ENCODE data around the gene PCA3. TPM values are rescaled to one million over a fixed set of nuclear protein-coding genes. Genes with fewer than 3 reads are reported as not detected.
"Not testable (repeated sequence)": the region's sequence is repeated elsewhere in the genome, so short reads cannot be mapped to it uniquely, and the experiment has no call there.

Gene PCA3
- total and polyA plus RNA-seq, 2 donors: 0.26 to 6.1 TPM

DNA sequence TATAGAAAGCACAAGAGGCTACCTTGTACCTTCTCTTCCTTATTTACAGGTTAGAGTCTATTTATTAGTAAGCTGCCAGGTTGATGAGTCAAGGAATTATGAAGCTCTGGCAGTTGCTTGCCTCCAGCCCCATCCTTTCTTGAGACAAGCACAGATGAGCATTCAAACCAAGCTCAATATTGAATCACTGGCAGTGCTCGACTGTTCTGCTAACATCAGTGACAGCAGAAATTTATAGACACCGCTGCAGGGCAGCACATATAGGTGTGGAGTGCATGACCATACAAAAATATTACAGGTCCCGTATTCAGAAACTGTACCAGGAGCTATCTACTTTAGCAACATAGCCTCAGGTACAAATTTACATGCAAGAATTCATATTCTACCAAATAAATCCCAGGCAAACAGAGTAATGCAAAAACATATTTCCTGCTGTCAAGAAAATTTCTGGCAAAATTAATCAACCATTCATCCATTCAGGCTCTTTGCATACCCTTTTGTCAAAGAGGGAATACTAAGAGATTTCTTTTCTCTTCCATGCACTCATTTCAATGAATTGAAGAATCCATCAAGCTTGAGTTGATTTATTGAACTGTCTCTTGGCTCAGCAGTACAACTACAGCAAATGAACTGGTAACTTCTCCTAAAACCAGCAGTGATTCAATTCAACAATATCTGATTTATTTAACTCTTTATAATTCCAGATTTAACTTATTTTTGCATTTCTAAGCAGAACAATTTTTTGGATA is 26.9 kb upstream of the PCA3 start:
- peaks cover 2% of the 10 kb centered on the region for H3K36me3 ChIP-seq (ENCODE audit: insufficient read depth)
- no peak for DNase-seq (ENCODE audit: extremely low spot score)
- no peaks in the 10 kb centered on the region for H3K4me1 ChIP-seq (ENCODE audit: insufficient read depth)
- no peak overlapping the region for H3K27ac ChIP-seq (ENCODE audit: low read depth)
- no peak overlapping the region for H3K4me3 ChIP-seq (ENCODE audit: low read depth, low read length)
- 60% methylated on average over 3 of the region's 3 CpGs for WGBS

DNA sequence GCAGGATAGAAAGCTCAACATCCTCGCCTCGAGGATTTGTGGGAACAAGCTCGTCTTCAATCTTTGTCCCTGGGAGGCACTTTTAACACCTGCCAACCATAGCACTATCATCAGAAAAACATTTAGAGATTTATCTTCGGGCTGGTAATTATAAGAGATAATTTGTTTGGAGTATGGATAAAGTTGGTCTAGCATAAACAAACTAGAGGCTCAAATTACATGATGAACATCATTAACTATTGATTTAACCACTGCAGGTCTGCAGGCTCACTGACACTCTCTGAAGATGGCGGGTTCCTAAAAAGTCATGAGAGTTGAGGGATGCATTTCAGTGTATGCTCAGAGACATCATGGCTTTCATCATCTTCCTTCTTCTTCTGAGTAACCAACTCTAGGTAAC is 25.8 kb upstream of the PCA3 start:
- WGBS: 70% methylated on average over 5 of the region's 5 CpGs
- H3K27ac ChIP-seq (ENCODE audit: low read depth): no peak overlapping the region
- no peaks in the 10 kb centered on the region for H3K4me1 ChIP-seq (ENCODE audit: insufficient read depth)
- DNase-seq (ENCODE audit: extremely low spot score): no peak
- H3K36me3 ChIP-seq (ENCODE audit: insufficient read depth): peaks cover 2% of the 10 kb centered on the region
- H3K4me3 ChIP-seq (ENCODE audit: low read depth, low read length): no peak overlapping the region

DNA sequence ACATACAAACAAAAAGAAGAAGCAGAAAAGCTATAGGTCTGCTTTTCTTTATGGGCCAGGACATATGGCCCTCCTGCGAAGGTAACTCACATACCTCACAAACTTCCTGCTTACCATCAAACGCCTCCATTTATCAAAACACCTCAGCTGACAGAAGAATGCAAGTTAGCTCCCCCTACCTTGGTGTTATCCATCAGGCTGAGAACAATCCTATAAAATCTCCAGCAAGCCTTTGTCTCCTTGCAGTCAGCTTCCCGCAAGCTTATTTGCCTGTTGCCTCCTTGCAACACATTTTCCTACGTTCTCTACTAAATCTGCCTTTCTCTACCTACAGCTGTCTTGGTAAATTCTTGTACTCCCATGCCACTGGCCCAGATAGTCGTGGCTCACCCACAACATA is 22.7 kb upstream of the PCA3 start:
- H3K4me3 ChIP-seq (ENCODE audit: low read depth, low read length): no peak overlapping the region
- H3K27ac ChIP-seq (ENCODE audit: low read depth): no peak overlapping the region
- 72% methylated on average over 5 of the region's 5 CpGs for WGBS
- H3K4me1 ChIP-seq (ENCODE audit: insufficient read depth): no peaks in the 10 kb centered on the region
- no peak for DNase-seq (ENCODE audit: extremely low spot score)
- peaks cover 2% of the 10 kb centered on the region for H3K36me3 ChIP-seq (ENCODE audit: insufficient read depth)

DNA sequence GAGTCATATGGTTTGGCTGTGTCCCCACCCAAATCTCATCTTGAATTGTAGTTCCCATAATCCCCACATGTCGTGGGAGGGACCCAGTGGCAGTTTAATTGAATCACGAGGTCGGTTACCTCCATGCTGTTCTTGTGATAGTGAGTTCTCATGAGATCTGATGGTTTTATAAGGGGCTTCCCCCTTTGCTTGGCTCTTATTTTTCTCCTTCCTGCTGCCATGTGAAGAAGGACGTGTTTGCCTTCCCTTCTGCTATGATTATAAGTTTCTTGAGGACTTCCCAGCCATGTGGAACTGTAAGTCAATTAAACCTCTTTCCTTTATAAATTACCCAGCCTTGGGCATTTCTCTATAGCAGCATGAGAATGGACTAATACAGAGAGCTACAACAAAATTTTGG is 21.3 kb upstream of the PCA3 start:
- H3K4me3 ChIP-seq (ENCODE audit: low read depth, low read length); H3K4me1 ChIP-seq (ENCODE audit: insufficient read depth); H3K36me3 ChIP-seq (ENCODE audit: insufficient read depth); DNase-seq (ENCODE audit: extremely low spot score); H3K27ac ChIP-seq (ENCODE audit: low read depth): not testable (repeated sequence)
- WGBS: 86% methylated on average over 4 of the region's 4 CpGs

DNA sequence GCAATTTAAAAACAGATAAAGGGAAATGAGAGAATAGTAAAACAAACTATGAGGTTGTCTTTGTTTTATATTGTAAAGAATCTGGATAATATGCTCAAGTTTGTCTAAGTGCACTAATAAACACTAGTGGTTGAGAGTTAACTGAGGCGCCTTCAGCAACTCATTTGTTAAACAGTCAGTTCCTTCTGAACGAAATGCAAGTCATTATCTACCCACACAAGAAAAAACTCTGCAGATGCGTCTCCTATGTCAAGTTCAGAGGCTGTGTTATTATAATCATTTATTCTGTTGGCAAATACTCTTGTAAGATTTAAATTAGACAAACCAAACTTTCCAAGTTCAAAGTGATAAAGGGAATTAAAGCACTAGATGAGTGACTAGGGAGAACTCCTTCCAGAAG is 20.3 kb upstream of the PCA3 start:
- 53% methylated on average over 3 of the region's 3 CpGs for WGBS
- DNase-seq (ENCODE audit: extremely low spot score): no peak
- Histone ChIP-seq H3K4me1 (ENCODE audit: insufficient read depth) (no peaks in the 10 kb centered on the region), H3K36me3 (ENCODE audit: insufficient read depth) (peaks cover under 1% of the 10 kb centered on the region), H3K27ac (ENCODE audit: low read depth) (no peak overlapping the region), H3K4me3 (ENCODE audit: low read depth, low read length) (no peak overlapping the region)

DNA sequence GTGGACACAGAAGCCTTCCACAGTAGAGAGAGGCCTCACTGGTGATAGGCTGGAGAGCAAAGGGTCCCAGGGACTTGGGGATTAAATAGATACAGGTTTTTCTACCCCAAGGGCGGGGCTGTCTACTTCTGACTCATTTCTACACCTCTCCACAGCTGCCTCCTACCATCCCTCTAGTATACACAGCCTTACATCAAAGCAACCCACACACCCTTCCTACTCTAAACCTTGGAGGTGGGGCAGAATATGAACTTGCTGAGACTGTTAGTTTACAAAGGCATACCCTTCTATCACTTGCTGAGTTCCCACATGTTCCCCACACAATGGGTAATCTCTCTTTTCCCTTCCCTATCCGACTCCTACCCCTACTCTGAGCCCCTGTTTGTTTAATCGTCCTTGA is 19.9 kb upstream of the PCA3 start:
- no peak for DNase-seq (ENCODE audit: extremely low spot score)
- H3K27ac ChIP-seq (ENCODE audit: low read depth): no peak overlapping the region
- 76% methylated on average over 3 of the region's 3 CpGs for WGBS

DNA sequence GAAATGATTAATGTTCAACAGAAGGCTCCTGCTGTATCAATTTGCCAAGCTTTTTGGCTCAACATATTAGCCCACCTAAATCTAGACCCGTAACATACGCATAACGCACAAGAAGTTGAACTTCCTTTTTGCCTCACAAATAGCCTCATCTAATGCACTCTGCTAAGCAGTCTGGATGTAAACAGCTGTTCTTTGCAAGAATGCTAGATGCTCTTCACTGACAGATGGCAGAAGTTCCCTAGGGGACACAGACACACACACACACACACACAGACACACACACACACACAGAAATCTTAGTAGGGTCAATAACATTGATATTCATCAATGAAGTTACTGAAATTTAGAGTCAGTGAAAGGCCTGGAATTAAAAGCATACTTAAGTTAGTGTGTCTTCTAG is 13.2 kb upstream of the PCA3 start:
- no peak overlapping the region for H3K27ac ChIP-seq (ENCODE audit: low read depth)
- no peaks in the 10 kb centered on the region for H3K4me1 ChIP-seq (ENCODE audit: insufficient read depth)
- no peaks in the 10 kb centered on the region for H3K36me3 ChIP-seq (ENCODE audit: insufficient read depth)
- no peak overlapping the region for H3K4me3 ChIP-seq (ENCODE audit: low read depth, low read length)
- no peak for DNase-seq (ENCODE audit: extremely low spot score)
- 74% methylated on average over 3 of the region's 3 CpGs for WGBS

More for the DNA sequence above, 19.9 kb upstream of the PCA3 start:
- Histone ChIP-seq H3K36me3 (ENCODE audit: insufficient read depth) (no peaks in the 10 kb centered on the region), H3K4me3 (ENCODE audit: low read depth, low read length) (no peak overlapping the region), H3K4me1 (ENCODE audit: insufficient read depth) (no peaks in the 10 kb centered on the region)

DNA sequence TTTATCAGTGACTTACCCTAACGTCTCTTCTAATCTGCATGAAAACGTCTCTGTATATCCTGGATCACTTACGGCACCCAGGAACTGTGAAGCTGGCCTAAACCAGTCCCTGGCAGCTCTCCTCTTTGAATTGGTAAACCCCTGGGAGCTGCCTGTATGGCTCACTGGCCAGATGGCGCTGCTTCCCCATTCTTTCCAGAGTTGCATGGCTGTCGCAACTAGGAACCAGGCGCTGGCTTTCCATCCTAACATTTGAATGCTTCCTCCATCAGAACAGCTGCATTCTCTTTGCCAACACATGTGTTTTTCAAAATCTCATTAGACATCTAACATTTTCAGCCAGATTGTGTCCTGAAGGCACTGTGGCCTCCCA is 8.0 kb upstream of the PCA3 start:
- 63% methylated on average over 6 of the region's 6 CpGs for WGBS
- DNase-seq (ENCODE audit: extremely low spot score): no peak
- Histone ChIP-seq H3K4me3 (ENCODE audit: low read depth, low read length) (no peak overlapping the region), H3K36me3 (ENCODE audit: insufficient read depth) (no peaks in the 10 kb centered on the region), H3K4me1 (ENCODE audit: insufficient read depth) (no peaks in the 10 kb centered on the region), H3K27ac (ENCODE audit: low read depth) (no peak overlapping the region)

DNA sequence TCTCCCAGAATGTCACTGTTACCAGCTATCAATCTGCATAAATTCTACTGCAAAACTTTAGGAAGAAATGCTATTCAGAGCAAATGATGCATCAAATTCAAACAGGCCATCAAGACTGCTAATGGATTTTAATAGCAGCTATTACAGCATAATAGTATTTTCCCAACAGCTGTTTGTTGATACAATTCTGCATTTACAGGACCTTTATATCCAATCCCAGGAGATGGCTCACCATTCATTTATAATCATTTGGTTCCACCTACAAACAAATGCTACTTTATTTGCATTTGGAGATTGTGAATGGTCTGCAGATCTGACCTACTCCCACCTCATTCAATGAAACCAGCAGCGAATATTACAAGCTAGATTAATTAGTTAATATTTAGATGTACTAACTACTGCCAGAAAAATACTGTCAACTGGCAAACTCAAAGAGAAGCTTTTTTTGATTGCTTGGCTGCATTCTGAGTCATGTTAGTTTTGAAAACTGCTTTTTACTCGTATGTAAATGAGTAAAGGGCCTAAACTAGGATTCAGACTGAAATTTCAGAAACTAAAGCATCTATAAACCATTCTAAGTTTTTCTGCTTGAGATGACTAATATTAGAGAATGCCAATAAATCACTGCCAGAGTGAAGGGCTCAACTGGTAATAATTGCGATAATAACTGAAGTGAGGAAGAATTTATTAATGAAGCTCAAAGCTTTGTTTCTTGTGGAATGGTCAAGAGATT is 7.1 kb upstream of the PCA3 start:
- no peak for DNase-seq (ENCODE audit: extremely low spot score)
- Histone ChIP-seq H3K27ac (ENCODE audit: low read depth) (no peak overlapping the region), H3K4me3 (ENCODE audit: low read depth, low read length) (no peak overlapping the region), H3K4me1 (ENCODE audit: insufficient read depth) (no peaks in the 10 kb centered on the region), H3K36me3 (ENCODE audit: insufficient read depth) (no peaks in the 10 kb centered on the region)
- 83% methylated on average over 3 of the region's 3 CpGs for WGBS

DNA sequence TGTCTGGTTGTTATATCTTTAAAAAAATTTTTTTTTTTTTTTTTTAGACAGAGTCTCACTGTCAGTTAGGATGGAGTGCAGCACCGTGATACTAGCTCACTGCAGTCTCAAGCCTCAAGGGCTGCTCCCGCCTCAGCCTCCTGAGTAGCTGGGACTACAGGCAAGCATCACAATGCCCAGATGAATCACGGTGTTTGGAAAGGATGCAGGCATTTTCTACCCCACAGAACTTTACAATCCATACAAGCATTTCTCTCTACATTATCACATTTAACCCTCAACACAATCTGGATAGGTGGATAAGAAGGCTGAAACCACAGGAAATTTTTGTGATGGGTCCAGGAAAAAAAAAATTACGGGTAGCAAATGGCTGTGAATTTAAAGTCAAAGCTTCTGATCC is 5.8 kb upstream of the PCA3 start:
- Histone ChIP-seq H3K27ac (ENCODE audit: low read depth) (no peak overlapping the region), H3K4me3 (ENCODE audit: low read depth, low read length) (no peak overlapping the region), H3K36me3 (ENCODE audit: insufficient read depth) (no peaks in the 10 kb centered on the region), H3K4me1 (ENCODE audit: insufficient read depth) (no peaks in the 10 kb centered on the region)
- WGBS: 59% methylated on average over 4 of the region's 4 CpGs
- no peak for DNase-seq (ENCODE audit: extremely low spot score)

DNA sequence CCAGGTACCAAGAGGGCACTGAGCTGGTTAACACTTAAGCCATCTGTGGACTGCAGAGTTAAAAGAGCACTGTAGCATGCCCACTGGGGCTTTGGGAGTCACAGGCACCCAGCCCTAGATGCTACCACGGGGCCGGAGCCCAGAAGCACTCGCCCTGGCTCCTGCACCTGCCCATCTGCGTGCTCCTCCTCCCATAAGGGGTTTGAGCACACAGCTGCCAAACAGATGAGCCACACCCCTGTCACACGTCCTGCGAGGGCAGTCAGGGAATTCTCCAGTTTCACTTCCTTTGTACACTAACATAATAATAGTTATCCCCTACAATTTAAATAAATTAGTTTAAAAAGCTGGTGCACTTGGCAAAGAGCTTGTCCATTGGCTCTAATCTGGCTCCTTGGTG is 4.5 kb upstream of the PCA3 start:
- DNase-seq (ENCODE audit: extremely low spot score): no peak
- H3K27ac ChIP-seq (ENCODE audit: low read depth): no peak overlapping the region
- no peaks in the 10 kb centered on the region for H3K4me1 ChIP-seq (ENCODE audit: insufficient read depth)
- H3K36me3 ChIP-seq (ENCODE audit: insufficient read depth): no peaks in the 10 kb centered on the region
- WGBS: 54% methylated on average over 6 of the region's 6 CpGs
- no peak overlapping the region for H3K4me3 ChIP-seq (ENCODE audit: low read depth, low read length)

DNA sequence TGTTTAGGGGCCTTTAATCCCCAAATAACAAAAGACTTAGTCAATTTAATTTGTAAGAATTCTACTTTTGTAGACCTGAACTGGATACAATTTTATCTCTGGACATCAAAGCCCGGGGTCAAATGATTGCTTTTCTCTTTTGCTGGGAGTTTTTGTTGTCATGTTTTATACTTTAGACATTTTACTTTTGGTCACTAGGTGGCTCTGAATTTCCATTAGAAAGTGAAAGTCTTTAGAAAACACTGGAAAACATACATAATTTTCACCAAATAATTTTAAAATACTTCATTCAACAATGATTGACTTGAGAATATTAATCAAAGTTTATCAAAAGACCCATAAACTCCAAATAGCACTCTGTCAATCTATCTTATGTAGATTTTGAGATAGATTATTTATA is 2.8 kb upstream of the PCA3 start:
- H3K4me3 ChIP-seq (ENCODE audit: low read depth, low read length): no peak overlapping the region
- DNase-seq (ENCODE audit: extremely low spot score): no peak
- WGBS: 33% methylated on average over 1 of the region's 1 CpG
- H3K4me1 ChIP-seq (ENCODE audit: insufficient read depth): no peaks in the 10 kb centered on the region
- H3K36me3 ChIP-seq (ENCODE audit: insufficient read depth): no peaks in the 10 kb centered on the region
- H3K27ac ChIP-seq (ENCODE audit: low read depth): no peak overlapping the region

DNA sequence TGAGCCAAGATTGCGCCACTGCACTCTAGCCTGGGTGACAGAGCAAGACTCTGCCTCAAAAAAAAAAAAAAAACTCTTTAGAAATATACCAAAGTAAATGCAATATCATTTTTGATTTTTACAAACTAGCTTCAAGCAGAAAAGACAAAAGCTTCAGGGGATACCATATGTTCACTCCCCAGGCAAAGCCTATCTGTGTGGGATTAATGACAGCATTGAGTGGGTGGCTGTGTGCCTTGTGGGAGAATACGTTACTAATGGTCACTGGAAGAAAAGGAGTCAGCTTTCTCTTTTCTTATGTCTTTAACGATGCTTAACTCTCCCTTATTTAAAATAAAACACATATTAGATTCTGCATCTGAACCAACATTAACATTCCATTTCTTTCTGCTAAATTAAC is 1.9 kb downstream of the PCA3 start:
- Histone ChIP-seq H3K4me3 (ENCODE audit: low read depth, low read length) (no peak overlapping the region), H3K4me1 (ENCODE audit: insufficient read depth) (no peaks in the 10 kb centered on the region), H3K36me3 (ENCODE audit: insufficient read depth) (no peaks in the 10 kb centered on the region), H3K27ac (ENCODE audit: low read depth) (no peak overlapping the region)
- WGBS: 78% methylated on average over 3 of the region's 3 CpGs
- DNase-seq (ENCODE audit: extremely low spot score): no peak

DNA sequence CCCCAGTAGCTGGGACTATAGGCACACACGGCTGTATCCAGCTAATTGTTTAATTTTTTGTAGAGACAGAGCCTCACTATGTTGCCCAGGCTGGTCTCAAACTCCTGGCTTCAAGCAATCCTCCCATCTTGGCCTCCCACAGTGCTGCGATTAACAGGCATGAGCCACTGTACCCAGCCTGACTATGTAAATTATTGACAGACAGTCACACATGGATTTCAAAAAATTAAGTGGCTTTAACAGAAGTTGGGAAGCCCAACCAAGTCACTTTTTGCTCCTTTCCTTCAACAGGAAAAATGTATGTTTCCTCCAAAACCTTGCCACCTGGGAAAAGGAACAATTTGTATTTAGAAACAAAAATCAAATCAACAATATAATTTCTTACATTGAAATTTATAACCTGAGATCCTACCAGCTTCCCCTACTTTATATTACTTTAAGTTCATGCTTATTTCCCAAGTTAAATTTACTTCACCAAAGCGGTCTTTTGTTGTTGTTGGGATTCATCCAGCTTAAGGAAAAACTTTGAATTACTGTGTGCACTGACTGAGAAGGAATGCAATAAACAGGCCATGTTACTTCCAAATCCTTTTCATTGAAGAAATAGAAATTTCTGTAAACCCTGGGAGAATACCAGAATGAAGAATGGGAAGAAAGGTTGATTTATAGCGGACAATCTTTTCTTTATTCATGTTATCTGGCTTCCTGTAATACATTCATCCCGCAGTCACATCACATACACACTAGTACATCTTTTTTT is 8.6 kb downstream of the PCA3 start:
- H3K4me3 ChIP-seq (ENCODE audit: low read depth, low read length): no peak overlapping the region
- no peaks in the 10 kb centered on the region for H3K36me3 ChIP-seq (ENCODE audit: insufficient read depth)
- H3K4me1 ChIP-seq (ENCODE audit: insufficient read depth): no peaks in the 10 kb centered on the region
- WGBS: 62% methylated on average over 5 of the region's 5 CpGs
- no peak overlapping the region for H3K27ac ChIP-seq (ENCODE audit: low read depth)
- no peak for DNase-seq (ENCODE audit: extremely low spot score)
